ENCODE data around the gene PTEN.
"Not testable (repeated sequence)": the region's sequence is repeated elsewhere in the genome, so short reads cannot be mapped to it uniquely, and the experiment has no call there.

Gene PTEN

GRCh38 chr10:87863053-87863943, at the start of gene PTEN, which contains the start of gene KLLN:
TSS of gene PTEN (plus strand) at chr10:87863625. CDS start at chr10:87864470, 845 bp downstream.
TSS of gene KLLN (minus strand) at chr10:87863533. CDS start at chr10:87862487, 1,046 bp downstream.
- peak within 1 kb of the TSS; percentile 73 to 83 for H3K9ac ChIP-seq (ENCODE audit: low read length in 2 of 2)
- no peaks in the 10 kb centered on the region for H3K9me3 ChIP-seq (ENCODE audit: control insufficient read depth in 2 of 2, low read length in 2 of 2)
- no peaks in the 10 kb centered on the region for H3K27me3 ChIP-seq (ENCODE audit: control insufficient read depth in 1 of 2, insufficient read depth in 2 of 2, low read length in 2 of 2)
- peaks cover 10% of the 10 kb centered on the region for H3K4me1 ChIP-seq (ENCODE audit: control insufficient read depth, insufficient read depth, low read length)
- peak within 1 kb of the TSS; percentile 84 for H3K27ac ChIP-seq (ENCODE audit: low read length)
- no peaks in the 10 kb centered on the region for H3K36me3 ChIP-seq (ENCODE audit: control insufficient read depth in 2 of 2, insufficient read depth in 2 of 2, low read length in 2 of 2)
- H3K4me3 ChIP-seq (ENCODE audit: low read length in 2 of 2): peak within 1 kb of the TSS; percentile 93 to 97

- no peak overlapping the region for H3K9ac ChIP-seq (ENCODE audit: low read length in 2 of 2)
- no peak overlapping the region for H3K27ac ChIP-seq (ENCODE audit: low read length)
- peaks cover 6% of the 10 kb centered on the region for H3K4me1 ChIP-seq (ENCODE audit: control insufficient read depth, insufficient read depth, low read length)
- H3K4me3 ChIP-seq (ENCODE audit: low read length in 2 of 2): peak overlapping the region in 1 of 2 donors; percentile 49
- H3K9me3 ChIP-seq (ENCODE audit: control insufficient read depth in 2 of 2, low read length in 2 of 2): no peaks in the 10 kb centered on the region
- peaks cover 0 to 6% of the 10 kb centered on the region in 2 donors for H3K36me3 ChIP-seq (ENCODE audit: control insufficient read depth in 2 of 2, insufficient read depth in 2 of 2, low read length in 2 of 2)
- no peaks in the 10 kb centered on the region for H3K27me3 ChIP-seq (ENCODE audit: control insufficient read depth in 1 of 2, insufficient read depth in 2 of 2, low read length in 2 of 2)
Measured at GRCh38 chr10:87816163-87816897, 47.1 kb upstream of the PTEN start.

- Histone ChIP-seq H3K4me1 (ENCODE audit: control insufficient read depth, insufficient read depth, low read length) (peaks cover 6% of the 10 kb centered on the region), H3K27ac (ENCODE audit: low read length) (peak overlapping the region; percentile 62), H3K36me3 (ENCODE audit: control insufficient read depth in 2 of 2, insufficient read depth in 2 of 2, low read length in 2 of 2) (peaks cover 0 to 3% of the 10 kb centered on the region in 2 donors)
Measured at GRCh38 chr10:87816898-87817608, 46.4 kb upstream of the PTEN start.

GRCh38 chr10:87817609-87818504, 45.6 kb upstream of the PTEN start, which contains the start of gene ATAD1:
TSS of gene ATAD1 (minus strand) at chr10:87818226. CDS start at chr10:87814599, 3,627 bp downstream.
- Histone ChIP-seq H3K9me3 (ENCODE audit: control insufficient read depth in 2 of 2, low read length in 2 of 2) (no peaks in the 10 kb centered on the region), H3K4me3 (ENCODE audit: low read length in 2 of 2) (peak within 1 kb of the TSS; percentile 49 to 86), H3K27me3 (ENCODE audit: control insufficient read depth in 1 of 2, insufficient read depth in 2 of 2, low read length in 2 of 2) (no peaks in the 10 kb centered on the region), H3K4me1 (ENCODE audit: control insufficient read depth, insufficient read depth, low read length) (peaks cover 6% of the 10 kb centered on the region), H3K27ac (ENCODE audit: low read length) (peak within 1 kb of the TSS; percentile 62), H3K36me3 (ENCODE audit: control insufficient read depth in 2 of 2, insufficient read depth in 2 of 2, low read length in 2 of 2) (no peaks in the 10 kb centered on the region), H3K9ac (ENCODE audit: low read length in 2 of 2) (peak within 1 kb of the TSS; percentile 86 to 89)

More at GRCh38 chr10:87816898-87817608, 46.4 kb upstream of the PTEN start:
- Histone ChIP-seq H3K27me3 (ENCODE audit: control insufficient read depth in 1 of 2, insufficient read depth in 2 of 2, low read length in 2 of 2) (no peaks in the 10 kb centered on the region), H3K9me3 (ENCODE audit: control insufficient read depth in 2 of 2, low read length in 2 of 2) (no peaks in the 10 kb centered on the region), H3K9ac (ENCODE audit: low read length in 2 of 2) (peak overlapping the region; percentile 86 to 89), H3K4me3 (ENCODE audit: low read length in 2 of 2) (peak overlapping the region; percentile 49 to 86)

GRCh38 chr10:87818505-87819288, 44.7 kb upstream of the PTEN start:
- H3K9ac ChIP-seq (ENCODE audit: low read length in 2 of 2): peak overlapping the region; percentile 86 to 89

GRCh38 chr10:87819289-87819585, 44.2 kb upstream of the PTEN start:
- Histone ChIP-seq H3K9me3 (ENCODE audit: control insufficient read depth in 2 of 2, low read length in 2 of 2) (no peaks in the 10 kb centered on the region), H3K27ac (ENCODE audit: low read length) (no peak overlapping the region), H3K36me3 (ENCODE audit: control insufficient read depth in 2 of 2, insufficient read depth in 2 of 2, low read length in 2 of 2) (no peaks in the 10 kb centered on the region), H3K9ac (ENCODE audit: low read length in 2 of 2) (no peak overlapping the region), H3K27me3 (ENCODE audit: control insufficient read depth in 1 of 2, insufficient read depth in 2 of 2, low read length in 2 of 2) (no peaks in the 10 kb centered on the region), H3K4me3 (ENCODE audit: low read length in 2 of 2) (no peak overlapping the region), H3K4me1 (ENCODE audit: control insufficient read depth, insufficient read depth, low read length) (peaks cover 6% of the 10 kb centered on the region)

More at GRCh38 chr10:87818505-87819288, 44.7 kb upstream of the PTEN start:
- Histone ChIP-seq H3K27ac (ENCODE audit: low read length) (no peak overlapping the region), H3K4me3 (ENCODE audit: low read length in 2 of 2) (peak overlapping the region; percentile 49 to 86), H3K36me3 (ENCODE audit: control insufficient read depth in 2 of 2, insufficient read depth in 2 of 2, low read length in 2 of 2) (no peaks in the 10 kb centered on the region), H3K4me1 (ENCODE audit: control insufficient read depth, insufficient read depth, low read length) (peaks cover 6% of the 10 kb centered on the region), H3K9me3 (ENCODE audit: control insufficient read depth in 2 of 2, low read length in 2 of 2) (no peaks in the 10 kb centered on the region), H3K27me3 (ENCODE audit: control insufficient read depth in 1 of 2, insufficient read depth in 2 of 2, low read length in 2 of 2) (no peaks in the 10 kb centered on the region)

GRCh38 chr10:87826653-87827052, 36.8 kb upstream of the PTEN start:
- Histone ChIP-seq H3K9ac (ENCODE audit: low read length in 2 of 2) (no peak overlapping the region), H3K36me3 (ENCODE audit: control insufficient read depth in 2 of 2, insufficient read depth in 2 of 2, low read length in 2 of 2) (no peaks in the 10 kb centered on the region), H3K4me3 (ENCODE audit: low read length in 2 of 2) (no peak overlapping the region), H3K27me3 (ENCODE audit: control insufficient read depth in 1 of 2, insufficient read depth in 2 of 2, low read length in 2 of 2) (no peaks in the 10 kb centered on the region), H3K9me3 (ENCODE audit: control insufficient read depth in 2 of 2, low read length in 2 of 2) (no peaks in the 10 kb centered on the region), H3K4me1 (ENCODE audit: control insufficient read depth, insufficient read depth, low read length) (no peaks in the 10 kb centered on the region), H3K27ac (ENCODE audit: low read length) (no peak overlapping the region)

- H3K4me1 ChIP-seq (ENCODE audit: control insufficient read depth, insufficient read depth, low read length): no peaks in the 10 kb centered on the region
- H3K9me3 ChIP-seq (ENCODE audit: control insufficient read depth in 2 of 2, low read length in 2 of 2): no peaks in the 10 kb centered on the region
- no peak overlapping the region for H3K4me3 ChIP-seq (ENCODE audit: low read length in 2 of 2)
- no peaks in the 10 kb centered on the region for H3K36me3 ChIP-seq (ENCODE audit: control insufficient read depth in 2 of 2, insufficient read depth in 2 of 2, low read length in 2 of 2)
- H3K9ac ChIP-seq (ENCODE audit: low read length in 2 of 2): no peak overlapping the region
- no peak overlapping the region for H3K27ac ChIP-seq (ENCODE audit: low read length)
- H3K27me3 ChIP-seq (ENCODE audit: control insufficient read depth in 1 of 2, insufficient read depth in 2 of 2, low read length in 2 of 2): no peaks in the 10 kb centered on the region
Measured at GRCh38 chr10:87827681-87828080, 35.7 kb upstream of the PTEN start.

GRCh38 chr10:87829051-87829450, 34.4 kb upstream of the PTEN start:
- not testable (repeated sequence) for H3K9ac ChIP-seq (ENCODE audit: low read length in 2 of 2); H3K4me3 ChIP-seq (ENCODE audit: low read length in 2 of 2); H3K27ac ChIP-seq (ENCODE audit: low read length); H3K4me1 ChIP-seq (ENCODE audit: control insufficient read depth, insufficient read depth, low read length); H3K27me3 ChIP-seq (ENCODE audit: control insufficient read depth in 1 of 2, insufficient read depth in 2 of 2, low read length in 2 of 2); H3K9me3 ChIP-seq (ENCODE audit: control insufficient read depth in 2 of 2, low read length in 2 of 2); H3K36me3 ChIP-seq (ENCODE audit: control insufficient read depth in 2 of 2, insufficient read depth in 2 of 2, low read length in 2 of 2)

Measured in stomach smooth muscle (tissue), 2 donors.